TTC549 (cell line): ENCODE data around the gene GALNT10.

ENCODE experiments used
- FAIRE-seq: peaks from 2 replicates; lab custom pipeline; 2012; peaks lifted over from hg19 to GRCh38; lab: Jason Lieb, UNC

GALNT10 gene

GRCh38 chr5:154203798-154204578, 13.5 kb downstream of the GALNT10 start:
- FAIRE-seq, result no peak

GRCh38 chr5:154205441-154206117, 15.0 kb downstream of the GALNT10 start:
- no peak for FAIRE-seq

- FAIRE-seq, result no peak
These were observed 15.8 kb downstream of the GALNT10 start for GRCh38 chr5:154206311-154206710.

- FAIRE-seq, result no peak
These were observed 16.7 kb downstream of the GALNT10 start for GRCh38 chr5:154207204-154207603.

GRCh38 chr5:154209591-154210081, 19.1 kb downstream of the GALNT10 start:
- FAIRE-seq, result no peak

GRCh38 chr5:154210163-154210562, 19.6 kb downstream of the GALNT10 start:
- no peak for FAIRE-seq

- no peak for FAIRE-seq
These were observed 21.3 kb downstream of the GALNT10 start for GRCh38 chr5:154211641-154212390.

- FAIRE-seq, result no peak
These were observed 23.1 kb downstream of the GALNT10 start for GRCh38 chr5:154213592-154213991.

- FAIRE-seq, result no peak
These were observed 24.0 kb downstream of the GALNT10 start for GRCh38 chr5:154214371-154215106.

- no peak for FAIRE-seq
These were observed 25.2 kb downstream of the GALNT10 start for GRCh38 chr5:154215571-154216325.

- FAIRE-seq, result no peak
These were observed 26.9 kb downstream of the GALNT10 start for GRCh38 chr5:154217462-154217861.

- FAIRE-seq, result no peak
These were observed 28.3 kb downstream of the GALNT10 start for GRCh38 chr5:154218786-154219185.

- no peak for FAIRE-seq
These were observed 30.1 kb downstream of the GALNT10 start for GRCh38 chr5:154220625-154221024.

GRCh38 chr5:154221371-154221896, 30.9 kb downstream of the GALNT10 start:
- no peak for FAIRE-seq

GRCh38 chr5:154222414-154222813, 31.9 kb downstream of the GALNT10 start:
- no peak for FAIRE-seq

GRCh38 chr5:154223320-154223719, 32.8 kb downstream of the GALNT10 start:
- no peak for FAIRE-seq

- FAIRE-seq, result no peak
These were observed 36.6 kb downstream of the GALNT10 start for GRCh38 chr5:154227090-154227489.

- FAIRE-seq, result no peak
These were observed 38.2 kb downstream of the GALNT10 start for GRCh38 chr5:154228696-154229095.

- no peak for FAIRE-seq
These were observed 40.0 kb downstream of the GALNT10 start for GRCh38 chr5:154230526-154230925.

GRCh38 chr5:154234551-154234950, 44.0 kb downstream of the GALNT10 start:
- no peak for FAIRE-seq

- FAIRE-seq, result no peak
These were observed 45.5 kb downstream of the GALNT10 start for GRCh38 chr5:154236011-154236410.
